PFSK-1 (cell line): Measurements from ENCODE around the gene EEFSEC.

Source experiments
- FOXP2 ChIP-seq: optimal IDR thresholded peaks from 2 replicates; pipeline ENCODE3; 2011; ENCODE audit warnings: borderline replicate concordance, control low read depth, inconsistent platforms; ENCODE audit not compliant: insufficient read depth; ENCODE audit errors: extremely low read length, extremely low read depth
- POLR2AphosphoS5 ChIP-seq: IDR thresholded peaks from 2 replicates; pipeline ENCODE4 v1.6.1; 2012; ENCODE audit warnings: low read depth, mild to moderate bottlenecking, control low read depth, low read length, moderate library complexity
- REST ChIP-seq, 2 experiments: IDR thresholded peaks; 2 replicates each; pipeline versions ENCODE4 v1.6.1 to v1.8.0; 2011 to 2012; ENCODE audit warnings: low read depth in 2 of 2, low read length in 2 of 2, control low read depth in 1 of 2, inconsistent platforms in 1 of 2, mild to moderate bottlenecking in 1 of 2, moderate library complexity in 1 of 2; ENCODE audit not compliant: insufficient read depth in 1 of 2
- SIN3A ChIP-seq: IDR thresholded peaks from 2 replicates; pipeline ENCODE4 v1.6.1; 2012; ENCODE audit warnings: mild to moderate bottlenecking, low read length, moderate library complexity, borderline replicate concordance; ENCODE audit not compliant: insufficient read depth
- TAF1 ChIP-seq: IDR thresholded peaks from 2 replicates; pipeline ENCODE4 v1.6.1; 2012; ENCODE audit warnings: low read length, control low read depth, borderline replicate concordance; ENCODE audit not compliant: insufficient read depth

- TF ChIP-seq SIN3A: no peak
- no peak for TF ChIP-seq FOXP2
- no peak for TF ChIP-seq POLR2AphosphoS5
- TF ChIP-seq REST (IDR thresholded peaks at IDR 0.05; ENCODE audit: insufficient read depth in 1 of 2, low read depth in 2 of 2, low read length in 2 of 2): no peak
- no peak for TF ChIP-seq TAF1
Measured at GRCh38 chr3:128155616-128156360, 2.5 kb downstream of the EEFSEC start.
